Prostate gland (tissue), 2 donors: ENCODE results near the gene LRRC4C.

Experiments used
- CTCF ChIP-seq, 4 experiments: fragments of 200-600 bp in 2 of 4; fragments of 450-650 bp in 2 of 4; sonication (generic) in 2 of 4; IDR thresholded peaks; 1 replicate in 3 of 4; 2 replicates in 1 of 4; pipeline ENCODE4 v1.5.1; 2016 to 2019; ENCODE audit warnings: antibody characterized with exemption in 4 of 4, mild to moderate bottlenecking in 2 of 4, moderate library complexity in 2 of 4
- POLR2A ChIP-seq: fragments of 450-650 bp; IDR thresholded peaks from one replicate; pipeline ENCODE4 v1.6.1; 2016; ENCODE audit warnings: antibody characterized with exemption, mild to moderate bottlenecking
- POLR2AphosphoS5 ChIP-seq: sonication (generic); formaldehyde crosslinking; IDR thresholded peaks from one replicate; pipeline ENCODE4 v1.6.1; 2017; ENCODE audit warnings: antibody characterized with exemption

GRCh38 chr11:41189701-41190436, 269.6 kb downstream of the LRRC4C start:
- TF ChIP-seq CTCF (IDR thresholded peaks at IDR 0.05), result no peak
- TF ChIP-seq POLR2A, result no peak
- no peak for TF ChIP-seq POLR2AphosphoS5
